HG03439 (cell line): Measurements from ENCODE around the gene SEC24C.
"Not testable (repeated sequence)": the region's sequence is repeated elsewhere in the genome, so short reads cannot be mapped to it uniquely, and the experiment has no call there.

ENCODE experiments used
- ATAC-seq: cut with Tn5 transposase; IDR thresholded peaks from one replicate; pipeline ENCODE4 v1.9.1; 2021; ENCODE audit warnings: mild to moderate bottlenecking, moderate library complexity; ENCODE audit not compliant: unreplicated experiment

The SEC24C gene

DNA sequence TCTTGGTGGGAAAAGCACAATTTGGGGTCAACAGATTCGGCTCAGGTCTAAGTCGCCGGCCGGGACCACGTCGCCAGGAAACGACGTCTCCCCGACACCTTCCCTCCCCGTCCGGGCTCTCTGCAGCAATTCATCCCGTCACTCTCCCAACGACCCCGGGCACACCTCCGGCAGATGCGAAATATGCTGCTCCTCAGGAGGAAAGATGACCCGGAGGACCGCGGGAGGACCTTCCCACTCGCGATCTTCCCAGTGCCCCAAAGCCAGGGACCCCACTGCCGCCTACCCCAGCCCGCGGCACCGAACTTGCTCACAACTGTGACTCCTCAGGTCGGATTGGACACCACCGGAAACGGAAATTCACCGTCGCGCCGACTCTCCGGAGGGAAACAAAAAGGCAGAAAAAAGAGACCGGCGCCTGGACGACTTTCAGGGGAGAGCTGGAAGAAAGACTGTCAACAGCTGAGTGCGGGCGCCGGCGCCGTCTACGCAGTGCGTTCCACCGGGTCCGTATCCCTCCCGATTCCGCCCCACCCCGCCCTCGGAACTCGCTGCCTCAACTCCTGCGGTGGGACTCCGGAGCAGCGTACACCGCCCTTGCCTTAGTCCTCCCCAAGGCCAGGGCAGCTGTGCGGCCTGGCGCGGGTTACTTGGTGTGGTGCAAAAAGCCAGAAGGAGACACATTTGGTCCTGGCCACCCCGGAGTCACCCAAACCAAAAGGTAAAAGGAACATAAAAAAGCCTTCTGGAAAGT lies 13.8 kb upstream of the SEC24C start:
- ATAC-seq: peak; percentile 86

DNA sequence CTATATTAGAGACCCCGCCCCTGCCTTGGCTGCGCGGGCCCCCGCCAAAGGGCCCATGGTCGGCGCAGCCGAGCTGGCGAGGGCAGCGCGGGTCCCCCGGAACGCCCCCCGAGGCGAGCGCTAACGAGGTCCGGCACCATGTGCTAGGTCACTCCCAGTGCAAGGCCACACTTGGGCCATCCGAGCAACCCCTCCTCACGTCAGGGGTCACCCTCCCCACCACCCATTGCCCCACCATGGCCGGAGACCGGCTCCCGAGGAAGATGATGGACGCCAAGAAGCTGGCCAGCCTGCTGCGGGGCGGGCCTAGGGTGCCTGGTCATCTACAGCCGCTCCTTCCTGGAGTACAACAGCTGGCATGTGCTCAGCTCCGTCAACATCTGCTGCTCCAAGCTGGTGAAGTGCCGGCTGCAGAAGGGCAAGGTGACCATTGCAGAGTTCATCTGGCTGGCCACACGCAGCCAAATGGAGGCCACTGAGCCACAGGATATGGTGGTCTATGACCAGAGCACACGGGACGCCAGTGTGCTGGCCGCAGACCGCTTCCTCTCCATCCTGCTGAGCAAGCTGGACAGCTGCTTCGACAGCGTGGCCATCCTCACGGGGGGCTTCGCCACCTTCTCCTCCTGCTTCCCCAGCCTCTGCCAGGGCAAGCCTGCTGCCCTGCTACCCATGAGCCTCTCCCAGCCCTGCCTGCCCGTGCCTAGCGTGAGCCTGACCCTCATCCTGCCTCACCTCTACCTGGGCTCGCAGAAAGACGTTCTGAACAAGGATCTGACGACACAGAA lies 12.4 kb upstream of the SEC24C start:
- no peak for ATAC-seq

DNA sequence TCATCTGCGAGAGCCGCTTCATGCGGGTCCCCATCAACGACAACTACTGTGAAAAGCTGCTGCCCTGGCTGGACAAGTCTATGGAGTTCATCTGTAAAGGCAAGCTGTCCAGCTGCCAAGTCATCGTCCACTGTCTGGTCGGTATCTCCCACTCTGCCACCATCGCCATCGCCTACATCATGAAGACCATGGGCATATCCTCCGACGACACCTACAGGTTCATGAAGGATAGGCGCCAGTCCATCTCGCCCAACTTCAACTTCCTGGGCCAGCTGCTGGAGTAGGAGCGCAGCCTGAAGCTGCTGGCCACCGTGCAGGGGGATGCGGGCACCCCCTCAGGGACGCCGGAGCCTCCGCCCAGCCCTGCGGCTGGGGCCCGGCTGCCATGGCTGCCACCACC lies 11.7 kb upstream of the SEC24C start:
- ATAC-seq: no peak

- ATAC-seq: no peak
Measured at GRCh38 chr10:73732931-73733623, 11.1 kb upstream of the SEC24C start.

GRCh38 chr10:73734028-73734720 lies 10.0 kb upstream of the SEC24C start:
- ATAC-seq: no peak

DNA sequence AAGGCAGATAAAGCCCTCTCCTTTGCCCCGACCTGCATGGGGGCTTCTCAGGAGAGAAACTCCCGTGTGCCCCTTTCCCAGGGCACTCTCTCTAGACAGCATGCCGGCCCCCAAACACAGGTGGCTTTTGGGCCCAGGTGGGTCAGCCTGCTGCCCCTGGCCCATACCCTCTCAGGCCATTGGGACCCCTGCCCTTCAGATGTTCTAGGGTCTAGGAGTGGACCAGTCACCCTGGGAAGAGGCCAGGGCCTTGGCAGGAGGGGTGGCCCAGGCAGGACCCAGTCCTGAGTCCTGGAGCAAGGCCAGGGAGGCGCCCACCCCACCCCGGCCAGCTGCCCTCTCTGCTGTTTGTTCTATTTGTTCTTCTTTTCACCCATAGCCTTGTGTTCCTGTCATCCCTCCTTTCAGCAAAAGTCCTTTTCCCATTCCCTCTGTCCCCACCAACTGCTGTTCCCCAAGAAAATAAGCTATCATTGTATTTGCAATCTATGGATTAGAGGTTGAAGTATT lies 9.3 kb upstream of the SEC24C start:
- no peak for ATAC-seq

GRCh38 chr10:73740501-73741254 lies 3.5 kb upstream of the SEC24C start:
- ATAC-seq: not testable (repeated sequence)

DNA sequence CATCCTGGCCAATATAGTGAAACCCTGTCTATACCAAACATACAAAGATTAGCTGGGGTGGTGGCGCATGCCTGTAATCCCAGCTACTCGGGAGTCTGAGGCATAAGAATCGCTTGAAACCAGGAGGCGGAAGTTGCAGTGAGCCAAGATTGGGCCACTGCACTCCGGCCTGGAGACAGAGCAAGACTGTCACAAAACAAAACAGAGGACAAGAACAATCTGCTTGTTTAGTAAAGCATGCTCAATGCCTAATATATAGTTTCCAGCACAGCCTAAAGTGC lies 1.8 kb upstream of the SEC24C start:
- ATAC-seq: no peak

- no peak for ATAC-seq
Measured at GRCh38 chr10:73743327-73743904, 756 bp upstream of the SEC24C start.

GRCh38 chr10:73744664-73744975 lies 448 bp downstream of the SEC24C start:
- peak; percentile 25 for ATAC-seq

- ATAC-seq: no peak
Measured at GRCh38 chr10:73746721-73747120, 2.5 kb downstream of the SEC24C start.

DNA sequence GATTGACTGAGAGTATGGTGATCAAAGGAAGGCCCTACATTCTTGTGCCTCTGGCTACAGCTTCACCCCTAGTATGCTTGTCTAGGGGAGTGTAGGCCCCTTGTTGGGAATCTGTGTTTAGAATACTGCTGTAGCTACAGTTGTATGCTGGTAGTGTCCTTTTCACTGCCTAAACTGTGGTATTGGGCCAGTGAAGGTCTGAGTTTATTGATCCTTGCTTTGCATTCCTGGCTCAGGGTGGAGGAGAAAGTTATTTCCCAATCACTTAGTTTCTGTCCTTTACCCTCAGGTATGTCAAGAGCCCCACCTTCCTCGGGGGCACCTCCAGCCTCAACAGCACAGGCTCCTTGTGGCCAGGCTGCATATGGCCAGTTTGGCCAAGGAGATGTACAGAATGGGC lies 6.6 kb downstream of the SEC24C start:
- ATAC-seq: no peak

GRCh38 chr10:73756183-73756582 lies 12.0 kb downstream of the SEC24C start:
- no peak for ATAC-seq

DNA sequence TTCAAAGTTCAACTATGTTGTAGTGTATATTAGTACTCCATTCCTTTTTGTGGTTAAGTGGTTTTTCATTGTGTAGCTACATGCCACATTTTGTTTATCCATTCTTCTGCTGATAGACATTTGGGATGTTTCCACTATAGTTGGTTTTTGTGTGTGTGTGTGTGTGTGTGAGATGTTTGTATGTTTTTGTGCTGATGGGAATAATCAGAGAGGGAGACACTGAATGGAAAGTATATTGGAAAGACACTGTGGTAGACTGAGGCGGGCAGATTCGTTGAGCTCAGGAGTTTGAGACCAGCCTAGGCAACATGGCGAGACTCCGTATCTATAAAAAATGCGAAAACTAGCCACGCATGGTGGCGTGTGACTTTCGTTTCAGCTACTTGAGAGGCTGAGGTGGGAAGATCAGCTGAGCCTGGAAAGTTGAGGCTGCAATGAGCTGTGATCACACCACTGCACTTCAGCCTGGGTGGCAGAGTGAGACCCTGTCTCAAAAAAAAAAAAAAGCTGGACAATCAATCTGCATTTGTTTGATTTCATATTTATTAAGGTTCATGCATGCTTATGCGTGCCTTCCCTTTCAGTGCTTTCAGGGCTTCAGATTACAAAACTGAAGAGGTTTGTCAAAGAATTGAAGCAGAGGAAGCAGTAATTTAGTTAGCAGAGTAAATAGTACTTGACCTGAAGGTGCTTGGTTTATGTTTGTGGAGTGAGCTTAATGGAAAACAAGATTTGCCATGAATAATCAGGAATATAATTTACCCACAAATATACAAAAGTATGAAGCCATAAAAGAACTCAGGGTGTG lies 14.7 kb downstream of the SEC24C start:
- ATAC-seq: no peak

DNA sequence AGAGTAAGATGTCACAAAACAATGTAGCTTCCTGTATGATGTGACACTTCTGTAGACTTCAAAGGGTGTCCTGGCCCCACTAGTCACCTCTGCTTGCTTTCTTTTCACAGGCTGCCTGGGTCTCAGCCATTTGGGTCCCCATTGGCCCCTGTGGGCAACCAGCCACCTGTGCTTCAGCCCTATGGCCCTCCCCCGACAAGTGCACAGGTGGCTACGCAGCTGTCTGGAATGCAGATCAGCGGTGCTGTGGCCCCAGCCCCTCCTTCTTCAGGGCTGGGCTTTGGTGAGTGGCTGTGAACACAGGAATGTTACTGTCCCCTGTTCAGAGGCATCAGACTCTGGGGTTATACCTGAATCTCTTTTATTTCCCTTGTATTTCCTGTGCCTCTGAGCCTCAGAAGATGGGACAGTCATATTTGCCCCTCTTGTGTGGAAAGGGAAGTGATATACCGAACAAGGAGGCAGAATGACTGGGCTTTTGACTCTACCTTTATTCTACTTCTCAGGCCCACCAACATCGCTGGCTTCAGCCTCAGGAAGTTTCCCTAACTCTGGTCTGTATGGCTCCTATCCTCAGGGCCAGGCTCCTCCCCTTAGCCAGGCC lies 15.4 kb downstream of the SEC24C start:
- no peak for ATAC-seq

GRCh38 chr10:73761781-73762180 lies 17.6 kb downstream of the SEC24C start:
- ATAC-seq: no peak

GRCh38 chr10:73762915-73763314 lies 18.7 kb downstream of the SEC24C start:
- ATAC-seq: no peak

DNA sequence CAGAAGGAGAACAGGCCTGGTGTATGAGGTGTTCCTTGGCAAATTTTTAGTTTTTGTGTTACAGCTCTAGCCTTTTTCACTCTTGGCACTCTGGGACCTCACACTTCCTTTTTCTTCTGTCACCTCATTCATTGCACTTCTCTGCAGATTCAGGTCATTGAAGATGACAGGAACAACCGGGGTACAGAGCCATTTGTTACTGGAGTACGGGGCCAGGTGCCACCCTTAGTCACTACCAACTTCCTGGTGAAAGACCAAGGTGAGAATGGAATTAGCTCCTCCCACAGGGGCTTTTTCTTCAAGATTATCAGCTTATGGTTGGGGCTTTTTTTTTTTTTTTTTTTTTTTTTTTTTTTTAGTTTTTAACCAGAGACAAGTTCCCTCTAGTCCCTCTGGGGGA lies 19.2 kb downstream of the SEC24C start:
- ATAC-seq: no peak

DNA sequence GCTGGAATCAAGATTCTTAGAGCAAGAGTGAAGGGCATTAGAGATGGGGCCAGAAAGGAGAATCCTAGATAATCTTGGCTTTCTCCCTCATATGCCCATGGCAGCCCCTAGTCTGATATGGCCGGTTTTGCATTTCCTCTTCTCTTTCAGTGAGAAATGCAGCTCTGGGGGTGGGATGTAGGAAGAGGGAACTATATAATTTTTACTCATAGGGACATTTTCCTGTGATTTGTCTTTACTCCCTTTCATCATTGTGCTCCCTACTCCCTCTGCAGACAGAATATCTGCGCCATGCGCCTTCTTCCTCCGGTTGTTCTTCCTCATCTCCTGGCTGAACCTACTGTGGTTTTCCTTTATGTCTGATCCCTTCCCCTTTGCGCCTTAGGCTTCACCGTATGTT lies 20.9 kb downstream of the SEC24C start:
- ATAC-seq: no peak
